HL-60 (cell line): ENCODE measurements around the gene TIMP3.

Source experiments
- DNase-seq, 2 experiments: peaks; one replicate each; pipeline ENCODE4 v3.0.0-alpha.2; 2010 to 2020; ENCODE audit warnings: low read depth in 1 of 2, low spot score in 1 of 2
- H3K27ac ChIP-seq: fragments of 250-450 bp; sonication (Bioruptor Pico); replicated peaks from 2 replicates; pipeline ENCODE4 v1.5.1; 2020; ENCODE audit warnings: mild to moderate bottlenecking, moderate library complexity
- H3K27me3 ChIP-seq: fragments of 250-450 bp; sonication (Bioruptor Pico); 2 replicates; pipeline ENCODE4 v1.5.1; 2021; ENCODE audit warnings: mild to moderate bottlenecking, moderate library complexity; ENCODE audit not compliant: insufficient read depth, poor library complexity, severe bottlenecking
- H3K4me3 ChIP-seq: replicated peaks from 2 replicates; pipeline ENCODE4 v1.5.1; 2011; ENCODE audit warnings: mild to moderate bottlenecking, control low read depth, low read length; ENCODE audit not compliant: insufficient read depth
- CTCF ChIP-seq: IDR thresholded peaks from one replicate; pipeline ENCODE4 v1.5.1; 2011; ENCODE audit warnings: low read length, control low read depth, inconsistent platforms; ENCODE audit not compliant: insufficient read depth
- GABPA ChIP-seq: IDR thresholded peaks from 2 replicates; pipeline ENCODE4 v1.6.1; 2012; ENCODE audit warnings: low read depth
- POLR2AphosphoS5 ChIP-seq: IDR thresholded peaks from 2 replicates; pipeline ENCODE4 v1.6.1; 2012; ENCODE audit warnings: low read depth
- SPI1 ChIP-seq: IDR thresholded peaks from 2 replicates; pipeline ENCODE4 v1.6.1; 2012; ENCODE audit warnings: low read depth, mild to moderate bottlenecking, borderline replicate concordance
- TF ChIP-seq, protein P1 (sequence below): IDR thresholded peaks from 2 replicates; pipeline ENCODE4 v1.6.1; 2012; ENCODE audit warnings: low read depth; ENCODE audit not compliant: insufficient replicate concordance

The TIMP3 gene

DNA sequence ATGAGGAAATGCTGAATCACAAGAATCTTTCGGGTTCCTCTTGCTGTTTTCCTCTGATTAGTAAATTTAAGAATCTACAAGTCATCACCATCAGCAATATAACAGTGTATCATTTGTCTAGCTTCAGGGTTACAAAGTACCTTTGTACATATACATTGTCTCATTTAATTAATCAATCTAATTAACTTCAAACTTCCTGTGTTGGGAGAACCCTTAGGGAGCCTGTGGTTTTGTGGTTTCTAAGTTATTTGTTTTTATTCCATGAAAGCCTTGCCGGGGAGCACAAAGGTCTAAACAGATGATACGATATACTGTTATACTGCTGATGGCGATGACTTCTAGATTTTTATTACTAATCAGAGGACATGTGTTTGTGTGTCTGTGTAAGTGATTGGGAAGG is 41.0 kb downstream of the TIMP3 start:
- TF ChIP-seq GABPA, result no peak
- TF ChIP-seq SPI1, result no peak
- TF ChIP-seq CTCF, result no peak
- TF ChIP-seq, protein P1, sequence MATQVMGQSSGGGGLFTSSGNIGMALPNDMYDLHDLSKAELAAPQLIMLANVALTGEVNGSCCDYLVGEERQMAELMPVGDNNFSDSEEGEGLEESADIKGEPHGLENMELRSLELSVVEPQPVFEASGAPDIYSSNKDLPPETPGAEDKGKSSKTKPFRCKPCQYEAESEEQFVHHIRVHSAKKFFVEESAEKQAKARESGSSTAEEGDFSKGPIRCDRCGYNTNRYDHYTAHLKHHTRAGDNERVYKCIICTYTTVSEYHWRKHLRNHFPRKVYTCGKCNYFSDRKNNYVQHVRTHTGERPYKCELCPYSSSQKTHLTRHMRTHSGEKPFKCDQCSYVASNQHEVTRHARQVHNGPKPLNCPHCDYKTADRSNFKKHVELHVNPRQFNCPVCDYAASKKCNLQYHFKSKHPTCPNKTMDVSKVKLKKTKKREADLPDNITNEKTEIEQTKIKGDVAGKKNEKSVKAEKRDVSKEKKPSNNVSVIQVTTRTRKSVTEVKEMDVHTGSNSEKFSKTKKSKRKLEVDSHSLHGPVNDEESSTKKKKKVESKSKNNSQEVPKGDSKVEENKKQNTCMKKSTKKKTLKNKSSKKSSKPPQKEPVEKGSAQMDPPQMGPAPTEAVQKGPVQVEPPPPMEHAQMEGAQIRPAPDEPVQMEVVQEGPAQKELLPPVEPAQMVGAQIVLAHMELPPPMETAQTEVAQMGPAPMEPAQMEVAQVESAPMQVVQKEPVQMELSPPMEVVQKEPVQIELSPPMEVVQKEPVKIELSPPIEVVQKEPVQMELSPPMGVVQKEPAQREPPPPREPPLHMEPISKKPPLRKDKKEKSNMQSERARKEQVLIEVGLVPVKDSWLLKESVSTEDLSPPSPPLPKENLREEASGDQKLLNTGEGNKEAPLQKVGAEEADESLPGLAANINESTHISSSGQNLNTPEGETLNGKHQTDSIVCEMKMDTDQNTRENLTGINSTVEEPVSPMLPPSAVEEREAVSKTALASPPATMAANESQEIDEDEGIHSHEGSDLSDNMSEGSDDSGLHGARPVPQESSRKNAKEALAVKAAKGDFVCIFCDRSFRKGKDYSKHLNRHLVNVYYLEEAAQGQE, result no peak
- TF ChIP-seq POLR2AphosphoS5, result no peak
- no peaks in the 10 kb centered on the region for H3K27me3 ChIP-seq
- H3K4me3 ChIP-seq, result no peak overlapping the region
- no peak overlapping the region for H3K27ac ChIP-seq
- no peak for DNase-seq

- Histone ChIP-seq H3K27ac (no peak overlapping the region), H3K4me3 (no peak overlapping the region), H3K27me3 (no peaks in the 10 kb centered on the region)
- DNase-seq, result no peak
- TF ChIP-seq POLR2AphosphoS5, result no peak
- no peak for TF ChIP-seq GABPA
- TF ChIP-seq, protein P1, result no peak
- no peak for TF ChIP-seq CTCF
- no peak for TF ChIP-seq SPI1
These were observed 41.8 kb downstream of the TIMP3 start for GRCh38 chr22:32843300-32843699.

DNA sequence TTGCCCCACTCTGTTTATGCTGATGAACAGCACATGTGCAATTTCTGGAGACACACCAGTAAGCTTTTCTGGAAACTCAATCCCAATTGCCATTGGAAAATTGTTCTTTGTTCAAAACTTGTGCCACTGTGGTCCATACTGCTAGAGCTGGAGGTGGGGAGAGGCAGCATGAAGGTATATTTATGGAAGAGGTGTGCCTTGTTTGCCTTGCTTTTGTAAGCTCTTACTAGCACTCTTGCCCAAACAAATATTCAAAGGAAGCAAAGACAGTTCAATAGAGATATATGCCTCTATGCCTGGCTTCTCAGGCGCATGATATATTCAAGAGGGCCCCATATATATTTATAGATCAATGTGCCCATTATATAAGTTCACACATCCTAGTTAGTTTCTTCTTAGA is 42.7 kb downstream of the TIMP3 start:
- H3K27ac ChIP-seq, result no peak overlapping the region
- DNase-seq, result no peak
- no peak overlapping the region for H3K4me3 ChIP-seq
- TF ChIP-seq POLR2AphosphoS5 (no peak), SPI1 (no peak), GABPA (no peak), CTCF (no peak)
- TF ChIP-seq, protein P1, result no peak
- H3K27me3 ChIP-seq, result no peaks in the 10 kb centered on the region
